VCaP (cell line): ENCODE results near the gene PCDHA1.
"Not testable (repeated sequence)": the region's sequence is repeated elsewhere in the genome, so short reads cannot be mapped to it uniquely, and the experiment has no call there.

Experiments
- H3K27ac ChIP-seq: fragments of 450-650 bp; 2 replicates; pipeline ENCODE4 v1.5.1; 2017
- TF ChIP-seq, protein P1 (sequence below): fragments of 450-650 bp; conservative IDR thresholded peaks from 2 replicates; pipeline ENCODE4 v1.5.1; 2017; ENCODE audit warnings: mild to moderate bottlenecking, moderate library complexity

The PCDHA1 gene

GRCh38 chr5:140842798-140843733 is 57.1 kb downstream of the PCDHA1 start:
- H3K27ac ChIP-seq = no peak overlapping the region
- TF ChIP-seq, protein P1, sequence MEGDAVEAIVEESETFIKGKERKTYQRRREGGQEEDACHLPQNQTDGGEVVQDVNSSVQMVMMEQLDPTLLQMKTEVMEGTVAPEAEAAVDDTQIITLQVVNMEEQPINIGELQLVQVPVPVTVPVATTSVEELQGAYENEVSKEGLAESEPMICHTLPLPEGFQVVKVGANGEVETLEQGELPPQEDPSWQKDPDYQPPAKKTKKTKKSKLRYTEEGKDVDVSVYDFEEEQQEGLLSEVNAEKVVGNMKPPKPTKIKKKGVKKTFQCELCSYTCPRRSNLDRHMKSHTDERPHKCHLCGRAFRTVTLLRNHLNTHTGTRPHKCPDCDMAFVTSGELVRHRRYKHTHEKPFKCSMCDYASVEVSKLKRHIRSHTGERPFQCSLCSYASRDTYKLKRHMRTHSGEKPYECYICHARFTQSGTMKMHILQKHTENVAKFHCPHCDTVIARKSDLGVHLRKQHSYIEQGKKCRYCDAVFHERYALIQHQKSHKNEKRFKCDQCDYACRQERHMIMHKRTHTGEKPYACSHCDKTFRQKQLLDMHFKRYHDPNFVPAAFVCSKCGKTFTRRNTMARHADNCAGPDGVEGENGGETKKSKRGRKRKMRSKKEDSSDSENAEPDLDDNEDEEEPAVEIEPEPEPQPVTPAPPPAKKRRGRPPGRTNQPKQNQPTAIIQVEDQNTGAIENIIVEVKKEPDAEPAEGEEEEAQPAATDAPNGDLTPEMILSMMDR = no peak

GRCh38 chr5:140848139-140849102 is 62.5 kb downstream of the PCDHA1 start, which contains the start of gene PCDHA9:
Gene PCDHA9 (plus strand): TSS chr5:140848382. CDS start chr5:140848496, 114 bp downstream.
- H3K27ac ChIP-seq = not testable (repeated sequence)

GRCh38 chr5:140849831-140850634 is 64.1 kb downstream of the PCDHA1 start:
- H3K27ac ChIP-seq = not testable (repeated sequence)

DNA sequence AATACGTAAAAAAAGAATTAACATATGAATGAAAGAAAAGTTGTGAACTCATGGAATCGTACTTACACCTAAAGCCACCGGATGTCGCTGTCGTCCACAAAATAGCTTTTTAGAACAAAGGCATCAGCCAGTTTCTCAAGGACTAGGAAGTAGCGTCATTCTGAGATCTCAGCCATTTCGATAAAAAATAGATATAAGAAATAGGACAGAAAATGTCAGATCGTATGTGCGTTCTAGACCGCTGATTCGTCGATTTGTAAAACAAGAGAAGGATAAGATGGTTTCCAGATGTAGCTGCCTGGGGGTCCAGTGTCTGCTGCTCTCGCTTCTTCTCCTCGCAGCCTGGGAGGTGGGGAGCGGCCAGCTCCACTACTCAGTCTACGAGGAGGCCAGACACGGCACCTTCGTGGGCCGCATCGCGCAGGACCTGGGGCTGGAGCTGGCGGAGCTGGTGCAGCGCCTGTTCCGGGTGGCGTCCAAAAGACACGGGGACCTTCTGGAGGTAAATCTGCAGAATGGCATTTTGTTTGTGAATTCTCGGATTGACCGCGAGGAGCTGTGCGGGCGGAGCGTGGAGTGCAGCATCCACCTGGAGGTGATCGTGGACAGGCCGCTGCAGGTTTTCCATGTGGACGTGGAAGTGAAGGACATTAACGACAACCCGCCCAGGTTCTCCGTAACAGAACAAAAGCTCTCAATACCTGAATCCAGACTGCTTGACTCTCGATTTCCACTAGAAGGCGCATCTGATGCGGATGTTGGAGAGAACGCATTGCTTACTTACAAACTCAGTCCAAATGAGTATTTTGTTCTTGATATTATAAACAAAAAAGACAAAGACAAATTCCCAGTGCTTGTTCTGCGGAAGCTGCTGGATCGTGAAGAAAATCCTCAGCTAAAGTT is 70.1 kb downstream of the PCDHA1 start, which contains the start of gene PCDHA10:
TSS of gene PCDHA10 (plus strand) at position 126 of the 903 bp plus-strand sequence. CDS start at position 278, 152 bp downstream.
- TF ChIP-seq, protein P1 = no peak
- no peak within 1 kb of the TSS for H3K27ac ChIP-seq

DNA sequence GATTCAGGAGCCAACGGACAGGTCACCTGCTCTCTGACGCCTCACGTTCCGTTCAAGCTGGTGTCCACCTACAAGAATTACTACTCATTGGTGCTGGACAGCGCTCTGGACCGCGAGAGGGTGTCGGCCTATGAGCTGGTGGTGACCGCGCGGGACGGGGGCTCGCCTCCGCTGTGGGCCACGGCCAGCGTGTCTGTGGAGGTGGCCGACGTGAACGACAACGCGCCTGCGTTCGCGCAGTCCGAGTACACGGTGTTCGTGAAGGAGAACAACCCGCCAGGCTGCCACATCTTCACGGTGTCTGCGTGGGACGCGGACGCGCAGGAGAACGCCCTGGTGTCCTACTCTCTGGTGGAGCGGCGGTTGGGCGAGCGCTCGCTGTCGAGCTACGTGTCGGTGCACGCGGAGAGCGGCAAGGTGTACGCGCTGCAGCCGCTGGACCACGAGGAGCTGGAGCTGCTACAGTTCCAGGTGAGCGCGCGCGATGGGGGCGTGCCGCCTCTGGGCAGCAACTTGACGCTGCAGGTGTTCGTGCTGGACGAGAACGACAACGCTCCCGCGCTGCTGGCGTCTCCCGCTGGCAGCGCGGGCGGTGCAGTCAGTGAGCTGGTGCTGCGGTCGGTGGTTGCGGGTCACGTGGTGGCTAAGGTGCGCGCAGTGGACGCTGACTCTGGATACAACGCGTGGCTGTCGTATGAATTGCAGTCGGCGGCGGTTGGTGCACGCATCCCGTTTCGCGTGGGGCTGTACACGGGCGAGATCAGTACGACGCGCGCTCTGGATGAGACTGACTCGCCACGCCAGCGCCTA is 71.4 kb downstream of the PCDHA1 start:
- H3K27ac ChIP-seq = no peak overlapping the region
- TF ChIP-seq, protein P1 = no peak

GRCh38 chr5:140857987-140858240 is 72.0 kb downstream of the PCDHA1 start:
- H3K27ac ChIP-seq = no peak overlapping the region
- TF ChIP-seq, protein P1 = no peak
